K562 (cell line): Measurements from ENCODE around the gene CLIP4. TPM values are rescaled to one million over a fixed set of nuclear protein-coding genes. Genes with fewer than 3 reads are reported as not detected.

Experiments used
- ATAC-seq: fragments of 200-7000 bp; cut with Tn5 transposase; 3 replicates; pipeline ENCODE4 v1.9.1; 2020; ENCODE audit warnings: moderate library complexity
- BruUV-seq: library from RNA; stranded (reverse); fragments of 400-500 nt; replicated peaks from 2 replicates; lab custom pipeline; 2021; lab: Mats Ljungman, UMichigan
- CTCF ChIA-PET: fragments of 300-600 bp; formaldehyde crosslinking; extraction: SDS; loops from one replicate; lab custom pipeline; 2021; ENCODE audit warnings: low intra/inter-chr PET ratio; lab: Yijun Ruan, JAX
- POLR2A ChIA-PET: fragments of 300-600, 350-650 bp; sonication (Branson Sonifier 250); formaldehyde crosslinking; extraction: SDS; loops from one replicate; lab custom pipeline; 2021; ENCODE audit warnings: antibody characterized with exemption, inconsistent platforms; lab: Yijun Ruan, JAX
- DNase-seq, 4 experiments: peaks; one replicate each; pipeline versions ENCODE4 v3.0.0 to v3.0.0-alpha.2; 2011 to 2018; ENCODE audit warnings: low spot score in 3 of 4, mixed read lengths in 3 of 4; ENCODE audit errors: extremely low read depth in 1 of 4
- FAIRE-seq: peaks from 2 replicates; lab custom pipeline; 2011; peaks lifted over from hg19 to GRCh38; lab: Jason Lieb, UNC
- H2AFZ ChIP-seq: 2 replicates; pipeline ENCODE4 v1.6.0; 2011; ENCODE audit warnings: low read depth, low read length, control low read depth, inconsistent platforms
- H3K27ac ChIP-seq: fragments of 200-600 bp; 3 replicates; pipeline ENCODE4 v1.8.0; 2011; ENCODE audit warnings: low read depth, mild to moderate bottlenecking, control low read depth, inconsistent platforms, low read length, moderate library complexity, mixed read lengths; ENCODE audit errors: extremely low read depth
- H3K27me3 ChIP-seq, 2 experiments: fragments of 300-600 bp in 1 of 2; 2 replicates in 1 of 2; 3 replicates in 1 of 2; pipeline versions ENCODE4 v1.6.0 to v1.8.0; 2011; ENCODE audit warnings: inconsistent platforms in 2 of 2, low read length in 2 of 2, mild to moderate bottlenecking in 1 of 2, mixed read lengths in 1 of 2, moderate library complexity in 1 of 2; ENCODE audit not compliant: control insufficient read depth in 2 of 2, insufficient read depth in 2 of 2
- H3K36me3 ChIP-seq: fragments of 300-600 bp; 3 replicates; pipeline ENCODE4 v1.8.0; 2011; ENCODE audit warnings: mild to moderate bottlenecking, low read length, inconsistent platforms; ENCODE audit not compliant: control insufficient read depth, insufficient read depth
- H3K4me1 ChIP-seq, 2 experiments: fragments of 200-600 bp in 1 of 2; replicated peaks in 1 of 2; 2 replicates in 1 of 2; 3 replicates in 1 of 2; pipeline versions ENCODE4 v1.5.1 to v1.8.0; 2011; ENCODE audit warnings: inconsistent platforms in 2 of 2, low read length in 2 of 2, mild to moderate bottlenecking in 1 of 2, mixed read lengths in 1 of 2, moderate library complexity in 1 of 2; ENCODE audit not compliant: control insufficient read depth in 2 of 2, insufficient read depth in 2 of 2
- H3K4me2 ChIP-seq: 2 replicates; pipeline ENCODE4 v1.6.1; 2011; ENCODE audit warnings: low read length, control low read depth, inconsistent platforms, mixed read lengths; ENCODE audit not compliant: insufficient read depth
- H3K4me3 ChIP-seq: fragments of 200-600 bp; sonication (generic), shearing (Covaris generic); 2 replicates; pipeline ENCODE4 v1.5.1; 2016; ENCODE audit warnings: control low read depth, inconsistent platforms
- H3K79me2 ChIP-seq: fragments of 200-600 bp; 3 replicates; pipeline ENCODE4 v1.8.0; 2011; ENCODE audit warnings: low read length, inconsistent platforms; ENCODE audit not compliant: control insufficient read depth, insufficient read depth
- H3K9ac ChIP-seq, 2 experiments: 2 replicates each; pipeline versions ENCODE4 v1.6.0 to v1.6.1; 2011; ENCODE audit warnings: low read depth in 2 of 2, low read length in 2 of 2, control low read depth in 1 of 2, inconsistent platforms in 1 of 2, mild to moderate bottlenecking in 1 of 2, mixed read lengths in 1 of 2; ENCODE audit not compliant: insufficient read depth in 1 of 2
- H3K9me1 ChIP-seq: one replicate; pipeline ENCODE4 v1.6.0; 2011; ENCODE audit warnings: inconsistent platforms, mild to moderate bottlenecking, low read length, moderate library complexity; ENCODE audit not compliant: control insufficient read depth, insufficient read depth
- H3K9me3 ChIP-seq: replicated peaks from 2 replicates; pipeline ENCODE4 v1.5.1; 2011; ENCODE audit warnings: low read depth, low read length, inconsistent platforms; ENCODE audit not compliant: control insufficient read depth, insufficient read depth
- H4K20me1 ChIP-seq: replicated peaks from 2 replicates; pipeline ENCODE4 v1.6.1; 2011; ENCODE audit warnings: low read length, inconsistent platforms, mixed read lengths; ENCODE audit not compliant: control insufficient read depth, insufficient read depth
- CREM ChIP-seq: IDR thresholded peaks from 2 replicates; pipeline ENCODE4 v1.6.1; 2014; ENCODE audit warnings: antibody characterized with exemption, low read depth
- EZH2 ChIP-seq: IDR thresholded peaks from 2 replicates; pipeline ENCODE4 v1.6.1; 2012; ENCODE audit warnings: low read depth, mild to moderate bottlenecking, inconsistent platforms, low read length, borderline replicate concordance
- GABPB1 ChIP-seq: sonication (generic); formaldehyde crosslinking; IDR thresholded peaks from 2 replicates; pipeline ENCODE4 v1.8.0; 2022; ENCODE audit warnings: mild to moderate bottlenecking, missing genetic modification reagents
- GTF2E2 ChIP-seq: fragments of 200-800 bp; sonication (Bioruptor generic); IDR thresholded peaks from 2 replicates; pipeline ENCODE4 v1.6.1; 2016; ENCODE audit warnings: missing genetic modification characterization, missing compliant biosample characterization
- NR2F6 ChIP-seq: fragments of 450-650 bp; formaldehyde crosslinking; IDR thresholded peaks from 2 replicates; pipeline ENCODE4 v1.4.0; 2020; ENCODE audit warnings: mild to moderate bottlenecking
- PTRF ChIP-seq: fragments of 450-650 bp; IDR thresholded peaks from 2 replicates; pipeline ENCODE4 v1.6.1; 2016; ENCODE audit warnings: mild to moderate bottlenecking, missing genetic modification characterization, missing compliant biosample characterization
- RAD21 ChIP-seq, 2 experiments: fragments of 250-450 bp in 1 of 2; fragments of 450-650 bp in 1 of 2; sonication (Bioruptor Pico) in 1 of 2; formaldehyde crosslinking in 1 of 2; IDR thresholded peaks in 1 of 2; conservative IDR thresholded peaks in 1 of 2; 2 replicates each; pipeline versions ENCODE4 v1.4.0 to v1.8.0; 2020 to 2022; ENCODE audit warnings: mild to moderate bottlenecking in 2 of 2, moderate library complexity in 1 of 2
- RNF2 ChIP-seq: sonication (generic); IDR thresholded peaks from 2 replicates; pipeline ENCODE4 v1.6.1; 2016
- SMAD3 ChIP-seq: fragments of 450-650 bp; formaldehyde crosslinking; conservative IDR thresholded peaks from 2 replicates; pipeline ENCODE4 v1.4.0; 2020; ENCODE audit warnings: mild to moderate bottlenecking
- TAF9B ChIP-seq: fragments of 450-650 bp; IDR thresholded peaks from 2 replicates; pipeline ENCODE4 v1.6.1; 2018; ENCODE audit warnings: mild to moderate bottlenecking; ENCODE audit not compliant: partially characterized antibody
- TSC22D4 ChIP-seq: fragments of 450-650 bp; IDR thresholded peaks from 2 replicates; pipeline ENCODE4 v1.6.1; 2016; ENCODE audit warnings: missing genetic modification characterization, missing biosample characterization, control low read depth
- USF1 ChIP-seq: sonication (generic); formaldehyde crosslinking; IDR thresholded peaks from 2 replicates; pipeline ENCODE4 v1.9.0; 2022; ENCODE audit warnings: mild to moderate bottlenecking, missing genetic modification reagents
- YY1 ChIP-seq, 3 experiments: IDR thresholded peaks; 2 replicates each; pipeline ENCODE4 v1.6.1; 2011; ENCODE audit warnings: low read length in 2 of 3, mild to moderate bottlenecking in 2 of 3, moderate library complexity in 2 of 3, borderline replicate concordance in 1 of 3, control low read depth in 1 of 3, low read depth in 1 of 3; ENCODE audit not compliant: insufficient read depth in 3 of 3, insufficient replicate concordance in 2 of 3, control insufficient read depth in 1 of 3, insufficient read length in 1 of 3; ENCODE audit errors: extremely low read depth in 1 of 3
- WGBS: fragments of 100-300 bp; shearing (Covaris generic); methylation state at CpG from one replicate; pipeline ENCODE4 v1.1.6; 2016; ENCODE audit warnings: low coverage, mixed read lengths; ENCODE audit not compliant: insufficient coverage; ENCODE audit errors: missing lambda C conversion rate; 5-methylcytosine and 5-hydroxymethylcytosine counted together
- in situ Hi-C: fragments of 300-500 bp; cut with MboI; formaldehyde crosslinking; loops from 4 replicates; pipeline ENCODE4 v1.15.0; 2018; ENCODE audit warnings: inconsistent platforms, mixed read lengths
- intact Hi-C: fragments of 100-400 bp; cut with micrococcal nuclease; formaldehyde crosslinking; loops from 2 replicates; pipeline ENCODE4 v1.14.2; 2022
- polyA plus RNA-seq, 8 experiments: library from polyadenylated mRNA; depleted of rRNA in 4 of 8; stranded (reverse) in 5 of 8; unstranded in 3 of 8; fragments of >200 nt; fragmentation: Nextera tagmentation in 2 of 8; fragmentation: Illumina TruSeq in 1 of 8; extraction: Ambion mirVana in 2 of 8; extraction: Trizol in 1 of 8; gene quantifications; 2 replicates each; pipeline versions ENCODE4 v1.2.1 to v1.2.3, GENCODE V29; 2011 to 2014; ENCODE audit warnings: inconsistent platforms in 1 of 8, missing spikeins in 1 of 8
- total RNA-seq, 7 experiments: library from RNA; depleted of rRNA in 6 of 7; stranded (reverse); fragments of >200 nt in 6 of 7; fragmentation: Illumina TruSeq in 2 of 7; extraction: Trizol in 2 of 7; gene quantifications; 2 replicates each; pipeline versions ENCODE4 v1.2.1 to v1.2.3, GENCODE V29; 2011 to 2021; ENCODE audit warnings: low replicate concordance in 1 of 7

The CLIP4 gene
- total and polyA plus RNA-seq, 9 of the 15 experiments (the other 6 are each of a cell fraction or from before 2014, with no cell fraction given), result 0.03 to 0.38 (median 0.13) TPM; not detected in 5

DNA sequence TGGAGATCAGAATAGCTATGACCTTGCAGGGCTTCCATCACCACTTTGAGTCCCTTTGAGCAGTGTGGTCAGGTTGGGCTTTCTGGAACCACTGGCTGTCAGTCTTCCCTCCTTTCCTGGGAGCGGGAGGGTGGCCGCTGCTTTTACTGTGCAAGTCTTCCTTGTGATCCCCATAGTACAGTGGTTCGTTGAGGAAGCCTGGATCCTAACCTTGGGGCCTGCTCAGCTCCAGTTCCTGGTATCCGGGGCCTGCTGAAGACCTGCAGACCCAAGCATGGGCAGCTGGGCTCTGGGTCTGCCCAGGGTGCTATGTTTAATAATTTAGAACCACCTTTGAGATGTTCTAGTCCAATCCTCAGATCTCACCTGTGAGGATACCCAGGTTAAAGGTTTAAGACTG lies 104.2 kb downstream of the CLIP4 start (continued):
- TF ChIP-seq GABPB1 (CRISPR knock-in tag) (no peak), NR2F6 (CRISPR knock-in tag) (no peak), RNF2 (no peak)

- no TSS peak for BruUV-seq
- no peak for DNase-seq
- WGBS, result 0% methylated on average over 12 of the region's 12 CpGs
- ChIA-PET CTCF (no interaction called here), POLR2A (interaction anchor here (0.7 kb wide), 1 partner anchor 449 kb away, joined by 3 read pairs; no protein-coding TSS in a partner anchor)
- ATAC-seq, result no peak
- FAIRE-seq, result no peak
- intact Hi-C loops, result no loop called here
- H3K36me3 ChIP-seq, result no peaks in the 10 kb centered on the region
- H3K27me3 ChIP-seq, result peaks cover 0 to 48% of the 10 kb centered on the region in 2 experiments; a peak in 2 of 5 replicates
- H3K9me1 ChIP-seq, result no peaks in the 10 kb centered on the region
- TF ChIP-seq SMAD3 (no peak), TSC22D4 (no peak), EZH2 (no peak), GTF2E2 (tag) (no peak), RAD21 (CRISPR knock-in tag; conservative IDR thresholded peaks at IDR 0.05 in 1 of 2, IDR thresholded peaks at IDR 0.05 in 1 of 2) (no peak), TAF9B (no peak), PTRF (tag) (no peak), YY1 (IDR thresholded peaks at IDR 0.05; ENCODE audit: borderline replicate concordance in 1 of 3, control insufficient read depth in 1 of 3, extremely low read depth in 1 of 3, insufficient read depth in 3 of 3, insufficient read length in 1 of 3, insufficient replicate concordance in 2 of 3, low read depth in 1 of 3, low read length in 2 of 3) (no peak), USF1 (CRISPR knock-in tag) (no peak), CREM (no peak)
- H3K4me1 ChIP-seq, result no peaks in the 10 kb centered on the region
- H3K4me3 ChIP-seq, result no peak overlapping the region
- H3K79me2 ChIP-seq, result no peaks in the 10 kb centered on the region
- H3K9ac ChIP-seq, result no peak overlapping the region
- H3K9me3 ChIP-seq, result no peaks in the 10 kb centered on the region
- in situ Hi-C loops, result no loop called here
- H2AFZ ChIP-seq, result no peak overlapping the region
- no peak overlapping the region for H3K27ac ChIP-seq
- H4K20me1 ChIP-seq, result no peaks in the 10 kb centered on the region; the same call in 1 of the 2 replicates
- H3K4me2 ChIP-seq, result no peak overlapping the region
These were observed 105.5 kb downstream of the CLIP4 start for GRCh38 chr2:29220506-29221270.
